HG03108 (cell line): Measurements from ENCODE around the gene SNCAIP.

ENCODE experiments used
- ATAC-seq: cut with Tn5 transposase; IDR thresholded peaks from one replicate; pipeline ENCODE4 v1.9.1; 2021; ENCODE audit warnings: moderate library complexity; ENCODE audit not compliant: unreplicated experiment

Gene SNCAIP

DNA sequence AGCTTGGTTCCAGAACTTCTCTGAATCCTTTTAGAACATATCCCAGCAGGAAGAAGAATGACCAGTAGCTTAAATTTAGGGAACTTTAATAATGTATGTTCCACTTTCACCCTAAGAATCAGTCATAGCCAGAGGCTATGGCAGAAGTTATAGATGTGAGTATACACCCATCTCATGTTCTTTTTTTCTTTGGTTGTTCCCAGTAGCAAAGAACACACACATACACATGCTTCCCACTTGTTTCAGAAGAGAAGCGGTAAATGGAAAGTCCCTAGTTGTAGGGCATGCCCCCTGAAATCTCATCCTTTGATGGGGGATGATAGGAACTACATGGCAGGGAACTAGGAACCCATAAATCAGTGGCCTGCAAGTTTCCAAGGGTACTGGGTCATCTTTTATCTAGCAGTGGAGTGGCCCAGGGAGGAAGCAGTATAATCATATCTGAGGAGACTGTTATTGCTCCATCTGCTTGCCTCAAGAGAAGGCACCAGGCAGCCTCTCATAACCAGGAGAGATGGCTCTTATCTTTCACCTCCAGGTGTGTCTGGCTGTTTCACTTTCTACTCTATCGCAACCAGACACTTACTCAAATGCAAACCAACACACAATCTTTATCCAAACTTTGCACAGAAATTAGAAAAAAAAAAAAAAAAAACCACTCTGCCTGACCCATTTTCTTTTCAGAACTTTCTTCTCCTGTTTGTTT, 109.5 kb downstream of the SNCAIP start:
- ATAC-seq, result peak; percentile 63

DNA sequence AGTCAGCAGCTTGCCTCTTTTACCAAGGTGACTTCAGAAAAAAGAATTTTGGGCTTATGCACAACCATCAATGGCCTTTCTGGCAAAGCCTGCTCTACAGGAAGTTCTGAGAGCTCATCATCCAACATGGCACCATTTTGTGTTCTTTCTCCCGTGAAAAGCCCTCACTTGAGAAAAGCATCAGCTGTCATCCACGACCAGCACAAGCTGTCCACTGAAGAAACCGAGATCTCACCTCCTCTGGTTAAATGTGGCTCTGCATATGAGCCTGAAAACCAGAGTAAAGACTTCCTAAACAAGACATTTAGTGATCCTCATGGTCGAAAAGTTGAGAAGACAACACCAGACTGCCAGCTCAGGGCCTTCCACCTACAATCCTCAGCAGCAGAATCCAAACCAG, 111.2 kb downstream of the SNCAIP start:
- ATAC-seq, result no peak

DNA sequence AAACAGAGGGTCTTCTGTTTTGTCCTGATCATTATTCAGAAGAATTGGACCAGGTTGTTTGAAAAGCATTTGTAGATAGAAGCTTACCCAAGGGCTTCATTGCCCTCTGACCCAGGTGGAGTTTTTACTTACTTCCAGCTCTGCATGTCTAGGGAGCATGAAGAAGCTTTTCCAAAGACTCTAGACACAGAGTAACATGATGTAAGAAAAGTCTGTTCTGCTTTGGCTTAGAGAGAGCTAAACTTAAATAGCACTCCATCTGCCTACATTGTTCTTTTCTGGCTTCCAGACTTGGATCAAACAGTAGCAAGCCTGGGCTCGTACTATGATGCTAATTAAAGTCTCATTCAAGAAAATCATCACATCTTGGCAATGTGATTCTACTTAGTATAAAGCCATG, 112.1 kb downstream of the SNCAIP start:
- no peak for ATAC-seq

DNA sequence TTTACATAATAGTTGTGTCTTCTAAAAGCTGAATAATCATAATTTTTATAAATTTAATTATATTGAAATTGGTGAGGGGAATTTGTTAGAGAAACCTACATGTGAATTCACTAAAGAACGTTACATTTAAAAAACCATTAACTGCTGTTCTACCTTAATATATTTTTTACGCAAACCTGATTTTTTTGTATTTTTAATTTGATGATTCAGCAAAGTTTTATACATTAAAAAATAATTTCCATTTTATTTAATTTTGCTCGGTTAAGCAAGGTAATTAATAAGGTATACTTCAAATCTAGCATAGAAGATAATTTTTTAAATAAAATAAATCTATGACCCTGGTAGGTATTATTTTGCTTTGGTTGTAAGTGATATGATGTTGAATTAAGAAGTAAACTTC, 114.3 kb downstream of the SNCAIP start:
- no peak for ATAC-seq

DNA sequence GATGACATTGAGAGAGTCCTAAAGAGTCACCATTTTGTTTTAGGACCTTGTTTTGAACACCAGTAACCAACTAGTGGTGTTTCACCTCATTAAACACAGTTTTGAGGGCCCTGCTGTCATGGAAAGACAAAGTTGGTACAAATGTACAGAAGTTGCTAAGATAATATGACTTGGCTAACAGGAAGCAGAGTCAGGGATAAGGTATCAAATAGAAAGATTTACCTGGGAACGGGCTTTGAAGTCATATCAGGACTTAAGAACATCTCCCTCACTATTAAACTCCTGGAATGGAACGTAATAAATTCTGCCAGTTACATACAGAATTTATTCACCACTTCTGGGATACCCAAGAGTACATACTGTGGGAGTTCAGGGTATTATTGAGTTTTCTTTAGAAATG, 115.6 kb downstream of the SNCAIP start:
- ATAC-seq, result no peak

DNA sequence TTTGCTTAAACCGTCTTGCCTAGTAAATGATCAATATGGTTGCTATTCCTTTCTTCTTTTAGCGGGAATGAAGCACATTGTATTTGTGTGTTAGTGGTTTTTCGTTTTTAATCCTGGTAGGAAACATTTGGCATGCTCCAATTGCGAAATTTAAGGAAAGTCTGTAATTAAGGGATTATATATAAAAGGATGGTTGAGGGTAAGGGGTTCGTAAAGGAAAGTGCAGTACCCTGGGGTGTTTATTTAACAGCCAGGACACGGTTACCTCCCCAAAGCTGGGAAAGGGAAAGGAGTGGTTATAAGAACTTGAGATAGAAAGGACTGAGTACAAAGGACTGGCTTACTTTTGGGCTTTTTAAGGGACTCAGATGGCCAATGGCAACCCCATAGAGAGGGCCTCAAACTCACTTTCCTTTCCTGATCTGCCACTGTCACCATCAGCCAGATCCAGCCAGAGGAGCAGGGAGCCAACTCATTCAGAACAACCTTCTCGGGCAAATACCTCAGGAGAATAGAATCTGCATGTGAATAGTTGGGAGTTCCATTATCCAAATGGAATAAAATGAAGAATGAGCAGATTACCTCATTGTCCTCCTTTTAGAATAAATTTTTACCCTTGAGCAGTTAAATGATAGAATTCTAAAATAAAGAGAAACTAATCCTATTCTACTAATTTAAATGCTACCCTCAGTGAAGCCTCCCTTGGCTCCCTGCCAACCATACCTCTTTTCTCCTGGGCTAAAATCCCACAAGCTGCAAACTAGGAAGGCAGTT, 117.7 kb downstream of the SNCAIP start:
- no peak for ATAC-seq

DNA sequence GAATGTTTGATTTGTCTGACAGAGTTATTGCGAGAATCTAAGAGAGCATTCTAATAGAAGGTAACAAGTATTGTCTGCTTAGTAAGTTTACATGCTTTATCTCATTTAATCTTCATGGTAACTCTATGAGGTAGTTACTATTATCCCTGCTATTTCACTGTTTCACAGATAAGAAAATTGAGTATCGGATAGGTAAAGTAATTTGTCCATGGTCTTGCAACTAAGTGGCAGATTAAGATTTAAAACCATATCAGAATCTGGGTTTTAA, 118.2 kb downstream of the SNCAIP start:
- ATAC-seq, result no peak

DNA sequence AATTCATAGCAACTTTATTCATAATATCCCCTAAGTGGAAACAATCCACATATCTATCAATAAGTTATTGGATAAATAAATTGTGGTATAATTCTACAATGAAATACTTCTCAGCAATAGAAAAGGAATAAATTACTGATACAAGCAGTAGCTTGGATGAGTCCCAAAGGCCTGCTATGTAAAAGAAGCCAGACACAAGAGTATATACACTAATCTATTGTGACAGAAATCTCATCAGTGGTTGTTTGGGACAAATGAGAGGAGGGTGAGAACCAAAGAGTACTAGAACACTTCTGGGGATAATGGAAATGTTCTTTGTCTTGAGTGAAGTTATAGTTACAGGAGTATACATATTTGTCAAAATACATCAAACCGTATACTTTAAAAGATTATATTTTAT, 119.3 kb downstream of the SNCAIP start:
- ATAC-seq, result no peak

DNA sequence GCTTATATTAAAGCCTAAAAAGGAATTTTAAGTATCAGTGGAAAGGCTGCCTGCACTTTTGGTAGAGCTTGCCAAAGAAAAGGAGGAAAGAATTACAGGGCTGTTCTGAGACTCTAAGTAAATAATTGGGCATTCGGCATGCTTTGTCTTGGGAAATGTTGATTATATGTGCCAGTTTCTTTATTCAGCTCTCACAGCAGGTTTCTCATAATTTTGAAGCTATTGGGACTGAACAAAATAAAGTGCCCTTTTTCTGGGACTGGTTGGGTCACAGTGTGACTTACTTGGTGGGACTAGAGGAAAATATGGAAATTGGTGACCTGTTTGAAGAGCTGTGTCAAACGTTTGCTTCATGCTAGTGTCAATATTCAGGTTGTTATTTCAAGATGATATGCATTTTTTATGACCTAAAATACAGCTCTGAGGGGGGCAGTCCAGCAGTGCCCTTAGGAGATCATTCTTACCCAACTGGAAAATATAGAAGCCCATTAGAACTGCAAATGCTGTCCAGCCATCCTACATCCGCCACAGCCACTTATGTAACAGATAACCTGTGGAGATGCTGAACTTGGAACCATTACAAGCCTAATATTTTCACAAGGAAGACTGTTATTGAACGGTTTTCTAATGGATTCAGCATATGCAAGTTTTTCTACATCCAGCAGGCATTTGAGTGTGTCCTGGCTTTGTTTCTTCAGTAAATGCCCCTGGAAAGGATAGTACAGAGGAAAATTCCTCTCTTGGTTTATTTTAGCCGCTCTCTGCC, 122.4 kb downstream of the SNCAIP start:
- ATAC-seq, result no peak

DNA sequence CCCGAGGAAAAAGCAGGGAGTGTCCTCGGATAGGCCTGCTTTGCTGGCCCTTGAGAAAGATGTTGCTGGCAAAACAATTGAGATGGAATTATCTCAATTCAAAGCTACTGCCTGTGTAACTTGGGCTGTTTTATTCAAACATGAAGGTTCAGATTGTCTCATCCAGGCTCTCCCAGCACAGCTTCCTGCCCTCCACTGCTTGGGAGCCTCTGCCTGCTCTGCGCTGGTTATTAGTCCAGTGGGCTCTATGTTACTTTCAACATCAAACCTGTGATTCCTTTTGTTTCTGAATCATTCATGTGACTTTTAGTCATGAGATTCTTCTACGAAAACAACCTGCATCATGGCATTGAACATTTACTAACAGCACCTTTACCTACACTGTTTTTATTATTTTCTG, 123.2 kb downstream of the SNCAIP start:
- ATAC-seq, result no peak

DNA sequence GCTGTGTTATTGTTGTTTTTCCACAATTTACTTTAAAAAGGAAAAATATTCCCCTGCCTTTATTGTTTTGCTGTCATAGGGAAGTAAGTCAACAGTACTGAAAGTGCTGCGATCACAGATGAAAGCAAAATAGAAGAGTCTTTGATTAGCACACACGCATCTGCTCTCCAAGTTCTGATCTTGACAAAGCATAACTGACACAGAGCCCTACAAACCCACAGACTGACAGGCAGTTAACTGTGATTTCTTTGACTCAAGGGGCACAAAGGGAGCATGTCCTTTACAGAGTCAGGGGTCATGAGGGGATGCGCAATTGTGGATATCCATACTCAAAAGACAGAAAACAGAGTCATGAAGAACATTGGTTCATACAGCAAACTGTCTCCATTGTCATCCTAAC, 123.7 kb downstream of the SNCAIP start:
- no peak for ATAC-seq

DNA sequence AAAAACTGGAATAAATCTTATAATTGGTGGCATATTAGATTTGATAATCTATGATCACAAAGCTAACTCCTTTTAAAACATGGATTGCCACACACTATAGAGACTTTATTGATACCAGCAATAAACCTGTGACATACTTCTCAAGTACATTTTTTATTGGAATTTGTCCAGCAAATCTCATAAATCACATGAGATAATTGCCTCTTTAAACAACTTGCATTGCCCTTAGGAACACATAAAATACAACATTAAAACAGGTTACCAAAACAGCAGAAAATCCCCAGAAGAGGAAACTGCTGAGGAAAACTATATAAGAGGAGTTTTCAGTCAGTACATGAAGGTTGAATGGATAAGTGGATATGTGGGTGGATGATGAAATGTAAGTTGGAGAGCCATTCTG, 124.6 kb downstream of the SNCAIP start:
- ATAC-seq, result no peak

DNA sequence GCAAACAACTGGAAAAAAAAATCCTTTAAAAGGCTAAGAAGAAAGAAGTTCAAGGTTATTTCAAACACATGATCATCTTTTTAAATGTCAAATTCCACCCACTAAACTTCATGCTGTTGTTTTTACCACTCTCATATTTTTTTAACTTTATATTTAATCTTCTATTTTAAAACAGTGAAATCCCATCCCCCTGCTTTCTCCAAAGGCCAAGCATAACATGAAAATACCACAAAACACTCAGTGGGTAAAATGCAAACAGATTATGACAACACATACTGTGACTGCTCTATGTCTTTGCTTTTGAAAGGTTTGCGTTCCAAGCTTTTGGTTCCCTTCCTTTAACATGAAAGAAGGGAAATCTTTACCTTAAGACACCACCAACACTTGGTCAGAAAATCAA, 127.6 kb downstream of the SNCAIP start:
- no peak for ATAC-seq

DNA sequence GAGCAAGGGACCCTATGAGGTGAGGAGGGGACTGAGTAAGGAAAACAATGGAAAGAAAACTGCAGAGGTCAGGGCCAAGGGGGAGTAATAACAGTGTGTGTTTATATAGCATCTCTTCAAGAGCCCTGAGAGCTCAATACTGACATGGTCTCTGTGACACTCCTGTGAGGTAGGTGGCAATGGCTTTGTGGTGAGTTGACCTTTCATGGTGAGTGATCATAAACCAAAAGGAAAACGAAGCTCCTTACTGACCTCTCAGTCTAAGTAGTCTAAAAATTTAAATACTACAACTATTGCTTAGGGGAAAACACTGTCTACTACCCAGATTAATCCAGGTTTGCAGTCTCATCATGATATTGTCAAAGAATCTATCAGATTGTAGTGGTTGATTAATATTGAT, 130.9 kb downstream of the SNCAIP start:
- no peak for ATAC-seq

DNA sequence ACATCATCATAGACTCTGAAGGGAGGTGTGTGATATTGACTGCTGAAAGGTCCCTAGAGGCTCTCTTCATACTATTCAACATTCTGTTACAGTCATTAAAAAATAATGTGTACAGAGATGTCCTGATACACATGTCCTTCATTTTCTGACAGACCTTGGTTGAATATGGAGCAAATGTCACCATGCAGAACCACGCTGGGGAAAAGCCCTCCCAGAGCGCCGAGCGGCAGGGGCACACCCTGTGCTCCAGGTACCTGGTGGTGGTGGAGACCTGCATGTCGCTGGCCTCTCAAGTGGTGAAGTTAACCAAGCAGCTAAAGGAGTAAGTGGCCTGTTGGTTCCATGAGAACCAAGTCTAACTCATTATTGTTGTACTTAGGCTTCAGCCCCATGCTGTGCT, 132.4 kb downstream of the SNCAIP start:
- ATAC-seq, result no peak

DNA sequence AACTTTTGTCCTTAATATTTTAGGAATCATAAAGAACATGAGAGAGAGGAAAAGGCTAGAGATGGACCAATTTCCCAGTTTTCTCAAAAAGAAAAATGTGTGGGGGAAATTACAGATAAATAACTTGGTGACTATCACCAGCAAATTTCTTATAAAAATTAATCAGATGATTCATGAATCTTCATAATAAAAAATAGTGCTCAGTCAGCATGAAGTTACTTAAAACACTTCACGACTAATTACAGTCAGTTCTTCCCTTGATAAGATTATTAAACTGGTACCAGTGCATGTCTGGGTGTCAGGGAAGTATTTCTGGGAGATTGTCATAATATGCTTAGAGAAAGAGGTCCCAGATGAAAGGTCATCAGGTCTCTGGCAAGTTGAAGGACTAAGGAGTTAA, 133.0 kb downstream of the SNCAIP start:
- no peak for ATAC-seq

DNA sequence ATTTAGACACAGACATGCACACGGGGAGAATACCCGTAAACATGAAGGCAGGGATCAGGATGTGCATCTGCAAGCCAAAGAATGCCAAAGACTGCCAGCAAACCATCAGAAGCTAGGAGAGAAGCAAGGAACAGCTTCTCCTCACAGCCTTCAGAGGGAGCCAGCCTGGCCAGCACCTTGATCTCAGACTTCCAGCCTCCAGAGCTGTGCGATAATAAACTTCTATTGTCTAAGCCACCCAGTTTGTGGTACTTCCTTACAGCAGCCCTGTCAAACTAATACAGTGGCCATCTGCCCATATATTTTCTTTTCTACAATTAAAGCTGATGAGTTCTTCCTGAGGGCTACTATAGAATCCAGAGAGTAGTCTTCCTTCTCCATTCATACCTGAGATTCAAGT, 135.0 kb downstream of the SNCAIP start:
- ATAC-seq, result no peak

DNA sequence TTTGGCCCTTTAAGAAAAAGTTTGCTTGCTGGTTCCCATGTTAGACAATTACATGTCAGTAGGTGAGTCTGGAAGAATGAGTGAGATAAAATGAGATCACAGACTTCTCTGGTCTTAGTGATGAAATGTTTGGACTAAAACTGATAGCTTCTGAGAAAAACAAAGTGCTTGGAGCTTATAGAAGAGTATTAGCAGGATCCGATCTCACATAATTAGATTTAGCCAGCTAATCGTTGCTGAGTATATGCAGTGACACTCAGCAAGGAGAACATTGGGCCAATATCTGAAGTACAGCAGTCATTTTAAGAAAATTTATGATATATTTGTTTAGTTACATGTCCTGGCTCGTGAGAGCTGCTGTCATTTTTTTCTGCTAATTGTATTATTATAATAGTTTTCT, 135.8 kb downstream of the SNCAIP start:
- no peak for ATAC-seq

DNA sequence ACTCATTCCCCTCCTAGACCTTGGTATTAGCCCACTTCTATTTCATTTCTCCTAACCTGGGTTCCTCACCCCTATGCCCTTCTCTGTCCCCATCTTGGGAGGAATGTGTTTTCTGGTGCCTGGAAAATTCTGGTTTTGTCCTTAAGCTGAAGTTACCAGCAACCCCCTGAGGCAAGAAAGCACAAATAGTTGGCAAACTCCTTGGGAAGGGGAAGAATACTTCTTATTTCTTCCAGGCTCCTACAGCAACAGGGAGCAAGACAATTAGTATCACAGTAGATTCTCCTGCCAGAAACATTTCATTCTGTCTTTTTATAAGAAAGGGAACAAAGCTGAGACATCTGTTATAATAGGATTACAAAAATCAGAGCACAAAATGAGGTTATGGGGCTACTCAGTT, 142.5 kb downstream of the SNCAIP start:
- no peak for ATAC-seq

DNA sequence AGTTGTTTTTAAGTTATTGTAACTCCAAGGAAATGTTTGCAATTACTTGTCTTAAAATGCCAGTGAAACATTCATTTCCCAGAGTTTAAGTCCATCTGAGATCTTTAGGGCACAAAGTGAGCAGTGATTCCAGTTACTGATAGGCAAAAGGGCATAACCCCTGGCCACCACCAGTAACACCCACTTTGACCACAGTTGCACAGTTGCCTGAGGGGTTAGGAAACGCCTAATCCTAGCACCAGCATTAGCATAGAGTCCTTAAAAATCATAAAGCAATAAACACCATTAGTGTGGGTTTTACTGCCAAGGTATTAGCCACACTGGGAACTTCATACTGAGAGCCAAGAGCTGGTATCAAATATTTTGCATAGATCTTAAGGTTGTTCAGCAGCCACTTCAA, 143.9 kb downstream of the SNCAIP start:
- ATAC-seq, result no peak

DNA sequence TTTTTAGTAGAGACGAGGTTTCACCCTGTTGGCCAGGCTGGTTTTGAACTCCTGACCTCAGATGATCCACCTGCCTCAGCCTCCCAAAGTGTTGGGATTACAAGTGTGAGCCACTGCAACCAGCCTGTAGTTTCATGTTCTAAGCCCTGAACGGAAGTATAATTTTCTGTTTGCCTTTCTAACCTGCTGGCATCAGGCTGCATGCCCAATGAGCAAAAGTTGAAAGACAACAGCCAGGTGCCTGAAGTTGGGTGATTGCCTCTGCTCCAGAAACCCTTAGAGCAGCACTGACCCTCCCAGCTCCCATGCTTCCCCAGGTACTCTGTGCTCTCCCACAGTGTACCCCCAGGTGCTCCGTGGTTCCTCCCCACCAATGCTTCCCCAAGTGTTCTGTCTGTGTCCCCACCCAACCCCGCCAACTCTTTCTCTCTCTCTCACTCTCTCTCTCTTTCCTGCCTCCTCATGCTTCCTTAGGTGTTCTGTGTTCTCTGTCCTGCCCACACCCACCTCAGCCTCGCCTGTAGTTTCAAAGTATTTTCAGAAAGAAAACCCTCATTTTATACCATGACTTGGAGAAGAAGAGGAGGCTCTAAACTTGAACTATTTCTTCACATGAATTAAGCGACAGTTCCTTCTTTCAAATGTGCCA, 145.3 kb downstream of the SNCAIP start:
- ATAC-seq, result no peak
